GM18511 (cell line): ENCODE data around the gene FAM83D.

ENCODE experiments used
- ATAC-seq: cut with Tn5 transposase; IDR thresholded peaks from one replicate; pipeline ENCODE4 v1.9.1; 2021; ENCODE audit warnings: mild to moderate bottlenecking, moderate library complexity; ENCODE audit not compliant: unreplicated experiment

FAM83D gene

GRCh38 chr20:38997622-38998021 is 71.4 kb downstream of the FAM83D start:
- ATAC-seq, result peak; percentile 93

GRCh38 chr20:38999217-38999616 is 73.0 kb downstream of the FAM83D start:
- no peak for ATAC-seq

GRCh38 chr20:38999965-39000910 is 74.0 kb downstream of the FAM83D start:
- ATAC-seq, result no peak
